Coronary artery (tissue), 2 donors: Measurements from ENCODE around the gene VAPB.
"Not testable (repeated sequence)": the region's sequence is repeated elsewhere in the genome, so short reads cannot be mapped to it uniquely, and the experiment has no call there.

ENCODE experiments used
- DNase-seq: peaks from one replicate; pipeline ENCODE4 v3.0.0-alpha.2; 2017; ENCODE audit warnings: low spot score
- H3K27ac ChIP-seq, 2 donors: fragments of 200-600 bp; sonication (generic); one replicate each; pipeline ENCODE4 v1.5.1; 2016 to 2019
- H3K4me3 ChIP-seq: fragments of 200-600 bp; sonication (generic); 2 replicates; pipeline ENCODE4 v1.5.1; 2016; ENCODE audit warnings: mild to moderate bottlenecking, moderate library complexity
- TF ChIP-seq, protein P1 (sequence below): fragments of 200-600 bp; sonication (generic); IDR thresholded peaks from one replicate; pipeline ENCODE4 v1.5.1; 2019; ENCODE audit warnings: antibody characterized with exemption

VAPB gene

DNA sequence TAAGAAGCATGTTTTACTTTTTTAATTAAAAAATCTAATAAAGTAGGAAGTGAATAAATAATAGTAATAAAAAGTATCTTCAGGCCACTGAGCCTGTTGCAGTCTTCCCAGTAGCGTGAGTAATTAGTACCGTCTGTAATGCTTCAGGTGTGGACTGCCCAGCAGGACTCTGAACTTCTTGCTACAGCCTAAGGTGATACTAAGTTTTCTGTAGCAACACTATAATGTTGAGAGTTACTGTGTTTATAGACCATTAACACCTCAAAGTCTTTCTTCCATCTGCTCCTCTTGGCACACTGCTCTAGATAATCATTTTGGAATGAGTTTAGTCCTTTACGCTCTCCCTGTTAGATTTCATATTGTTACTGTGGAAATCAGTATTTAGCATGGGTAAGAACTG, 28.4 kb downstream of the VAPB start:
- H3K4me3 ChIP-seq, result no peak overlapping the region
- TF ChIP-seq, protein P1, sequence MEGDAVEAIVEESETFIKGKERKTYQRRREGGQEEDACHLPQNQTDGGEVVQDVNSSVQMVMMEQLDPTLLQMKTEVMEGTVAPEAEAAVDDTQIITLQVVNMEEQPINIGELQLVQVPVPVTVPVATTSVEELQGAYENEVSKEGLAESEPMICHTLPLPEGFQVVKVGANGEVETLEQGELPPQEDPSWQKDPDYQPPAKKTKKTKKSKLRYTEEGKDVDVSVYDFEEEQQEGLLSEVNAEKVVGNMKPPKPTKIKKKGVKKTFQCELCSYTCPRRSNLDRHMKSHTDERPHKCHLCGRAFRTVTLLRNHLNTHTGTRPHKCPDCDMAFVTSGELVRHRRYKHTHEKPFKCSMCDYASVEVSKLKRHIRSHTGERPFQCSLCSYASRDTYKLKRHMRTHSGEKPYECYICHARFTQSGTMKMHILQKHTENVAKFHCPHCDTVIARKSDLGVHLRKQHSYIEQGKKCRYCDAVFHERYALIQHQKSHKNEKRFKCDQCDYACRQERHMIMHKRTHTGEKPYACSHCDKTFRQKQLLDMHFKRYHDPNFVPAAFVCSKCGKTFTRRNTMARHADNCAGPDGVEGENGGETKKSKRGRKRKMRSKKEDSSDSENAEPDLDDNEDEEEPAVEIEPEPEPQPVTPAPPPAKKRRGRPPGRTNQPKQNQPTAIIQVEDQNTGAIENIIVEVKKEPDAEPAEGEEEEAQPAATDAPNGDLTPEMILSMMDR, result no peak
- DNase-seq, result no peak
- no peak overlapping the region for H3K27ac ChIP-seq

DNA sequence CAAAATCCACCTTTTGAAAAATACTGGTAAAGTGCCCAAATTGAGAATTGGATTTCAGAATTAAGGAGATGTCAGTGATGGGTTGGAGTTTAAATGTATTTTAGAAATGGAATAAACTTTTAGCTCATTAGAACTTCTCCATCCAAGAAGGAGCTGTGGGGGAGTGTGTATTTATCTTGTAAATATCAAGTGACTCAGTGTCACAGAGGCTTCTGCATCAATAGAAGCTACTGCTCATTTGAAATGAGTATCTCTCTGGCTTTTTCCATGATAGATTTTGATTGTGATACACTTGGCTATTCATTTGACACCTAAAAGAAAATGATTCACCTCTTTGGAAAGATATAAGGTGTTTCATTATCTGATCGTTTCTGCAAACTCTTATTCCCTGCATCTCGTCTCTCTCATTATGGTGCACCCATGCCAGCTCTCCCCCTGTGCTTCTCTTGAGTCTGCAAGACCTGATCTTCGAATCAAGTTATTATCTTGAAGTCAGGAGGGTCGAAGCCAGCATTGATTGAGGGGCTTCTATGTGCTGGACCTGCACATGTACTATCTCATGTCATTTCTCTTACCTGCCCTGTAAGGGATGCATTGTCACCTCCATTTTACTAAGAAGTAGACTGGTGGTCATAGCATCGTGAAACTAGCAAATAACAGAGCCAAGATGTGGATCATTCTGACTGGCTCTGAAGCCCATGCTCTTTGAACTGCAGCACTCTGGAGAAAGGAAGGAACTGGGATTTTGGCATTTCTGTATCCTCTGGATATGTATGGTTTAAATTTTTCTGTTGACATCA, 30.1 kb downstream of the VAPB start:
- TF ChIP-seq, protein P1, result no peak
- DNase-seq, result no peak
- no peak overlapping the region for H3K27ac ChIP-seq
- no peak overlapping the region for H3K4me3 ChIP-seq

DNA sequence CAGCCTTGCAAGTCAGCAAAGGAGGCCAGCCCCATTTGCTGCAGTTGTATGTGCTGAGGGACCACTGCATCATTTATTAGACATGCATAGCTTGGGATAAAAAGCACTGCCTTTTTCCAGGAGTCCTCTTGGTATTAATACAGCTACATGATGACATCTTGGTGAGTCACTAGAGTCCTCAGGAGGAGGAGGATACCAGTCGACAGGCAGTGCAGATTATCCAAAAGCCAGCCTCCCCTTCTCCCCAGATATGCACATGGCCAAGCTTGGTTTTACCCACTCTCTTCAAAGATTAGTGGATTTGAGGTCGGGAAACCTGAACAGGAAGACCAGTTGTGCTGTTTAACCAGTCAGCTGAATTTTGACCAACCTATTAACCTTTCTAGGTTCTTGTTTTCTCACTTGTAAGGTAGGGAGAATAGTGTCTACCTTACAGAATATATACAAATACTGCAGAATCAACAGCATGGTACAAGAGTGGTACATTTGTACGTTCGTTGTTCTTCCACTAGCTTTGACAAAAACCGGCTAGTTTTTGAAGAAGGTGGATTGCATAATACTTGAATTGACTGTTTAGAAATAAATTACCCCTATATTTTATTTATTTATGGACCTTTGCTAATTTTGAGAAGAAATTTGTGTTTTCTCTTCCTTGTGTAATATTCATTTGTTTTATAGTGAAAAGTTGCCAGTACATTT, 31.9 kb downstream of the VAPB start:
- DNase-seq, result no peak
- TF ChIP-seq, protein P1, result no peak
- Histone ChIP-seq H3K4me3 (no peak overlapping the region), H3K27ac (no peak overlapping the region)

DNA sequence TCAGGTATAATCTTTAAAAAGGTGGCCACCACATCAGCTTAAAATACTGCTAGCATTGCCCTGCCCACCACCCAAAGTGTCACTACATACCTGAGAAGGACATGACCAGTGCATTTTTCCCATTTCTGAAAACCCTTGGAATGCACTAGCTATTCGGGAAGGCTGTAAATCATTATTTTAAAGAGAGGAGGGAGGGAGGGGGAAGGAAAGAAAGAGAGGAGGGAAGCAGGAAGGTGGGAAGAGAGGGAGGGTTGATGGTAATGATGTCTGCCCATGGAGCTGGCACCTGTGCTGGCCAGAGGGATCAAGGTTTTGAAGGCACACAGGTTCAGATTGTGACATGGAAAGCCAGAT, 32.4 kb downstream of the VAPB start:
- TF ChIP-seq, protein P1, result no peak
- no peak for DNase-seq
- H3K27ac ChIP-seq, result no peak overlapping the region
- H3K4me3 ChIP-seq, result no peak overlapping the region

DNA sequence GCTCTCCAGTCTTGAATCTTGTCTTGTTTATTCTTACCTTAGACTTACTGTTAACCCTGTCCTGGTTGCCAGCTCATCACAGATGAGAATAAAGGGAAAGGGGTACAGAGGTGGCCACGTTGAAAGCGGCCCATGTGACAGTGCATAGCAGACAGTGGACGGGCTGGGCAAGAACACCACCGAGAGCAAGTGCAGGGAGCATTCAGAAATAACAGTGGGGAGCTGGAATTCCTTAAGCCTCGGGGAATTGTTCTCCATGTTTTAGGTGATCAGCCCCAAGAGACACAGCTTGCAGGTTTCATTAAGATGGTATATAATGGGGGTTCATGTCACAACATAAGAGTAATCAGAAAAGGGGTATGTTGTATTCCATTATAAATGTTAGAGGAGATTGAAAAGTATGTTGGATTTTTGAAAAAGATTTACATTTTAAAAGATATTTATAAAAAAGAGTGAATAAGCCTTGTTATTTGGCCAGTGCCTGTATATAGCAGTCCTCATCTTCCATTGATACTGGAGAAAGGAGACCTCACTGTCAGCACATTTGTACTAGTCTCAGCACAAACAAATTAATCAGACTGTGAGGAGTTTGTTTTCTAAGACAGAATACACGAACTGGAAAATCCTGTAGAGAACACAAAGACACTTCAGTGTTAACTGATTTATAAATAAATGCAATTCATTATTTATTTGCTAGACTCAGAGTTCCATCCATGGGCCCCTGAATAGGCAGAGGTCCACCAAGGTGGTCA, 35.4 kb downstream of the VAPB start:
- TF ChIP-seq, protein P1, result no peak
- Histone ChIP-seq H3K4me3 (no peak overlapping the region), H3K27ac (no peak overlapping the region)
- DNase-seq, result no peak

DNA sequence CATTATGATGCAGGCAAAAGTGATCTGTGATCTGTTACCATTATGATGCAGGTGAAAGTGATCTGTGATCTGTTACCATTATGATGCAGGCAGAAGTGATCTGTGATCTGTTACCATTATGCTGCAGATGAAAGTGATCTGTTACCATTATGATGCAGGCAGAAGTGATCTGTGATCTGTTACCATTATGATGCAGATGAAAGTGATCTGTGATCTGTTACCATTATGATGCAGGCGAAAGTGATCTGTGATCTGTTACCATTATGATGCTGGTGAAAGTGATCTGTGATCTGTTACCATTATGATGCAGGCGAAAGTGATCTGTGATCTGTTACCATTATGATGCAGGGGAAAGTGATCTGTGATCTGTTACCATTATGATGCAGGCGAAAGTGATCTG, 38.5 kb downstream of the VAPB start:
- not testable (repeated sequence) for DNase-seq, H3K4me3 ChIP-seq, H3K27ac ChIP-seq

DNA sequence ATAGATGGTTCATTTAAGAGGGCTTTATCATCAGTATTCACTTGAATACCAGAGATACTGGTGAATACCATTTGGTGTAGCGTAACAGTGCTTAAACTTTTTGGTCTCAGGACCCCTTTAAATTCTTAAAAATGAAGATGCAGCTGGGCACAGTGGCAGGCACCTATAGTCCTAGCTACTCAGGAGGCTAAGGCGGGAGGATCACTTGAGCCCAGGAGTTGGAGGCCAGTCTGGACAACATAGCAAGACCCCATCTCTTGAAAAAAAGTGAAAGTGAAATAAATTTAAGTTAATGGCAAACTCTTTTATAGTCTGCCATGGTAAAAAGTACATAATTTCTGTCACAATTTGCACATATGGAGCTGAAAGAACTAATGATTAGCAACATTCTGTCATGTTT, 39.3 kb downstream of the VAPB start:
- no peak for DNase-seq
- H3K4me3 ChIP-seq, result no peak overlapping the region
- H3K27ac ChIP-seq, result no peak overlapping the region
- TF ChIP-seq, protein P1, result no peak
